ENCODE data around the gene PANK3.

The PANK3 gene

DNA sequence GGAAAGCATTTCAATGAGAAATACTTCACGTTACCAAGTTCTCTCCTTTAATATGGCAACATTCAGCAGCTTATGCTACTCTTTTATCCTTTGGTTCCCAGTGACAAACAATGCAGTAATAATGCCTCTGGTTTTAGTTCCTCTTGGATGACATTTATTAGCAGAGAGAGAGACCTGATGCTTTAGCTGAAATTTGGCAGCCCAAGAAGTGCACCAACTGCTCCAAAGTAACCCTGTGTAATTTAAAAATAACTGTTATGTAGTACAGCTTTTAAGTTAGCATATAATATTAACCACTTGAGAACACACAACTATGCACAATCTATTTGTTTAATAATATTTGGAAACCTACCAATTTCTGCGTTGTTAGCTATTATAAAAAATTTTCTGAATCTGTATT is 21.8 kb downstream of the PANK3 start:
- WGBS, result 100% methylated on average over 1 of the region's 2 CpGs

GRCh38 chr5:168553377-168554130 is 25.6 kb downstream of the PANK3 start:
- H3K4me3 ChIP-seq (ENCODE audit: insufficient read depth in 1 of 2, low read depth in 1 of 2, low read length in 2 of 2), result no peak overlapping the region
- no peaks in the 10 kb centered on the region for H3K27me3 ChIP-seq (ENCODE audit: control insufficient read depth in 1 of 2, insufficient read depth in 1 of 2, low read length in 2 of 2)
- no peak overlapping the region for H3K9ac ChIP-seq (ENCODE audit: low read length)
- H2BK120ac ChIP-seq (ENCODE audit: low read depth, low read length), result no peak overlapping the region
- no peak overlapping the region for H3K4ac ChIP-seq (ENCODE audit: low read depth in 1 of 2, low read length in 2 of 2)
- H3K9me3 ChIP-seq (ENCODE audit: control insufficient read depth, low read length), result no peaks in the 10 kb centered on the region
- H3K36me3 ChIP-seq (ENCODE audit: control insufficient read depth in 1 of 2, insufficient read depth in 2 of 2, low read depth in 1 of 2, low read length in 2 of 2), result peaks cover 11 to 73% of the 10 kb centered on the region in 2 experiments
- peaks cover 20% of the 10 kb centered on the region for H3K79me1 ChIP-seq (replicated peaks; ENCODE audit: low read length, poor library complexity, severe bottlenecking)
- no peak overlapping the region for H3K14ac ChIP-seq (ENCODE audit: low read length in 2 of 2)
- no peak overlapping the region for H3K18ac ChIP-seq (ENCODE audit: low read depth in 1 of 2, low read length in 2 of 2)
- H2AK5ac ChIP-seq (ENCODE audit: low read length, severe bottlenecking), result no peak overlapping the region
- no peak overlapping the region for H4K8ac ChIP-seq (ENCODE audit: low read length)
- H3K27ac ChIP-seq (ENCODE audit: low read length, poor library complexity, severe bottlenecking), result no peak overlapping the region
- H2AFZ ChIP-seq (ENCODE audit: low read depth, low read length), result no peak overlapping the region
- H2BK12ac ChIP-seq (ENCODE audit: low read length in 2 of 2), result no peak overlapping the region
- no peak overlapping the region for H2BK5ac ChIP-seq (ENCODE audit: low read depth, low read length, poor library complexity, severe bottlenecking)
- no peak overlapping the region for H4K91ac ChIP-seq (ENCODE audit: low read length)
- no peaks in the 10 kb centered on the region for H3K4me1 ChIP-seq (ENCODE audit: control insufficient read depth, insufficient read depth, low read depth, low read length)
- no peak overlapping the region for H3K23ac ChIP-seq (ENCODE audit: low read length in 2 of 2)
- no peak for DNase-seq
- no peak overlapping the region for H2BK15ac ChIP-seq (ENCODE audit: low read depth, poor library complexity, severe bottlenecking)
- no CpG with 5 or more reads among the region's 2 CpGs for WGBS
- H3K4me2 ChIP-seq (ENCODE audit: low read length, poor library complexity, severe bottlenecking), result no peak overlapping the region

More for the DNA sequence above, 21.8 kb downstream of the PANK3 start:
- Histone ChIP-seq H2AK5ac (ENCODE audit: low read length, severe bottlenecking) (no peak overlapping the region), H3K9ac (ENCODE audit: low read length) (no peak overlapping the region), H3K4me2 (ENCODE audit: low read length, poor library complexity, severe bottlenecking) (no peak overlapping the region), H2BK15ac (ENCODE audit: low read depth, poor library complexity, severe bottlenecking) (no peak overlapping the region), H3K9me3 (ENCODE audit: control insufficient read depth, low read length) (no peaks in the 10 kb centered on the region), H3K14ac (ENCODE audit: low read length in 2 of 2) (no peak overlapping the region), H3K4ac (ENCODE audit: low read depth in 1 of 2, low read length in 2 of 2) (no peak overlapping the region), H2BK12ac (ENCODE audit: low read length in 2 of 2) (no peak overlapping the region), H2BK5ac (ENCODE audit: low read depth, low read length, poor library complexity, severe bottlenecking) (no peak overlapping the region), H4K8ac (ENCODE audit: low read length) (no peak overlapping the region), H3K4me1 (ENCODE audit: control insufficient read depth, insufficient read depth, low read depth, low read length) (no peaks in the 10 kb centered on the region), H2AFZ (ENCODE audit: low read depth, low read length) (no peak overlapping the region), H2BK120ac (ENCODE audit: low read depth, low read length) (no peak overlapping the region), H3K18ac (ENCODE audit: low read depth in 1 of 2, low read length in 2 of 2) (no peak overlapping the region), H3K36me3 (ENCODE audit: control insufficient read depth in 1 of 2, insufficient read depth in 2 of 2, low read depth in 1 of 2, low read length in 2 of 2) (peaks cover 14 to 92% of the 10 kb centered on the region in 2 experiments), H3K27ac (ENCODE audit: low read length, poor library complexity, severe bottlenecking) (no peak overlapping the region), H3K23ac (ENCODE audit: low read length in 2 of 2) (no peak overlapping the region), H3K4me3 (ENCODE audit: insufficient read depth in 1 of 2, low read depth in 1 of 2, low read length in 2 of 2) (no peak overlapping the region), H4K91ac (ENCODE audit: low read length) (no peak overlapping the region), H3K27me3 (ENCODE audit: control insufficient read depth in 1 of 2, insufficient read depth in 1 of 2, low read length in 2 of 2) (no peaks in the 10 kb centered on the region), H3K79me1 (replicated peaks; ENCODE audit: low read length, poor library complexity, severe bottlenecking) (peaks cover 25% of the 10 kb centered on the region)
- DNase-seq, result no peak

- H2AK5ac ChIP-seq (ENCODE audit: low read length, severe bottlenecking), result no peak overlapping the region
- no peaks in the 10 kb centered on the region for H3K4me1 ChIP-seq (ENCODE audit: control insufficient read depth, insufficient read depth, low read depth, low read length)
- H4K8ac ChIP-seq (ENCODE audit: low read length), result no peak overlapping the region
- no peak overlapping the region for H3K27ac ChIP-seq (ENCODE audit: low read length, poor library complexity, severe bottlenecking)
- H3K14ac ChIP-seq (ENCODE audit: low read length in 2 of 2), result no peak overlapping the region
- WGBS, result 93% methylated on average over 1 of the region's 1 CpG
- H2BK12ac ChIP-seq (ENCODE audit: low read length in 2 of 2), result no peak overlapping the region
- H2BK15ac ChIP-seq (ENCODE audit: low read depth, poor library complexity, severe bottlenecking), result no peak overlapping the region
- H2AFZ ChIP-seq (ENCODE audit: low read depth, low read length), result no peak overlapping the region
- H3K23ac ChIP-seq (ENCODE audit: low read length in 2 of 2), result no peak overlapping the region
- H3K4me3 ChIP-seq (ENCODE audit: insufficient read depth in 1 of 2, low read depth in 1 of 2, low read length in 2 of 2), result no peak overlapping the region
- H3K36me3 ChIP-seq (ENCODE audit: control insufficient read depth in 1 of 2, insufficient read depth in 2 of 2, low read depth in 1 of 2, low read length in 2 of 2), result peaks cover 5 to 74% of the 10 kb centered on the region in 2 experiments
- no peaks in the 10 kb centered on the region for H3K9me3 ChIP-seq (ENCODE audit: control insufficient read depth, low read length)
- peaks cover 16% of the 10 kb centered on the region for H3K79me1 ChIP-seq (replicated peaks; ENCODE audit: low read length, poor library complexity, severe bottlenecking)
- no peak overlapping the region for H2BK120ac ChIP-seq (ENCODE audit: low read depth, low read length)
- no peak overlapping the region for H2BK5ac ChIP-seq (ENCODE audit: low read depth, low read length, poor library complexity, severe bottlenecking)
- H3K27me3 ChIP-seq (ENCODE audit: control insufficient read depth in 1 of 2, insufficient read depth in 1 of 2, low read length in 2 of 2), result no peaks in the 10 kb centered on the region
- H3K9ac ChIP-seq (ENCODE audit: low read length), result peak overlapping the region; percentile 76
- DNase-seq, result peak; percentile 56
- H4K91ac ChIP-seq (ENCODE audit: low read length), result no peak overlapping the region
- H3K4ac ChIP-seq (ENCODE audit: low read depth in 1 of 2, low read length in 2 of 2), result no peak overlapping the region
- H3K18ac ChIP-seq (ENCODE audit: low read depth in 1 of 2, low read length in 2 of 2), result no peak overlapping the region
- H3K4me2 ChIP-seq (ENCODE audit: low read length, poor library complexity, severe bottlenecking), result no peak overlapping the region
Measured at GRCh38 chr5:168552146-168552545, 27.0 kb downstream of the PANK3 start.

- H4K91ac ChIP-seq (ENCODE audit: low read length), result no peak overlapping the region
- no peaks in the 10 kb centered on the region for H3K27me3 ChIP-seq (ENCODE audit: control insufficient read depth in 1 of 2, insufficient read depth in 1 of 2, low read length in 2 of 2)
- no peak overlapping the region for H2BK5ac ChIP-seq (ENCODE audit: low read depth, low read length, poor library complexity, severe bottlenecking)
- no peak overlapping the region for H2AFZ ChIP-seq (ENCODE audit: low read depth, low read length)
- no peak overlapping the region for H3K4me2 ChIP-seq (ENCODE audit: low read length, poor library complexity, severe bottlenecking)
- no peaks in the 10 kb centered on the region for H3K4me1 ChIP-seq (ENCODE audit: control insufficient read depth, insufficient read depth, low read depth, low read length)
- H3K9ac ChIP-seq (ENCODE audit: low read length), result no peak overlapping the region
- no peak overlapping the region for H2BK12ac ChIP-seq (ENCODE audit: low read length in 2 of 2)
- H3K14ac ChIP-seq (ENCODE audit: low read length in 2 of 2), result no peak overlapping the region
- H2AK5ac ChIP-seq (ENCODE audit: low read length, severe bottlenecking), result no peak overlapping the region
- H3K23ac ChIP-seq (ENCODE audit: low read length in 2 of 2), result no peak overlapping the region
- H3K27ac ChIP-seq (ENCODE audit: low read length, poor library complexity, severe bottlenecking), result no peak overlapping the region
- H2BK15ac ChIP-seq (ENCODE audit: low read depth, poor library complexity, severe bottlenecking), result no peak overlapping the region
- no peak overlapping the region for H3K4ac ChIP-seq (ENCODE audit: low read depth in 1 of 2, low read length in 2 of 2)
- no peak overlapping the region for H3K4me3 ChIP-seq (ENCODE audit: insufficient read depth in 1 of 2, low read depth in 1 of 2, low read length in 2 of 2)
- no peak overlapping the region for H2BK120ac ChIP-seq (ENCODE audit: low read depth, low read length)
- no peak for DNase-seq
- H4K8ac ChIP-seq (ENCODE audit: low read length), result no peak overlapping the region
- H3K18ac ChIP-seq (ENCODE audit: low read depth in 1 of 2, low read length in 2 of 2), result no peak overlapping the region
- no peaks in the 10 kb centered on the region for H3K9me3 ChIP-seq (ENCODE audit: control insufficient read depth, low read length)
- peaks cover 8 to 69% of the 10 kb centered on the region in 2 experiments for H3K36me3 ChIP-seq (ENCODE audit: control insufficient read depth in 1 of 2, insufficient read depth in 2 of 2, low read depth in 1 of 2, low read length in 2 of 2)
- H3K79me1 ChIP-seq (replicated peaks; ENCODE audit: low read length, poor library complexity, severe bottlenecking), result peaks cover 10% of the 10 kb centered on the region
Measured at GRCh38 chr5:168550656-168551055, 28.5 kb downstream of the PANK3 start.
